Keratinocyte (primary cell): ENCODE results near the gene MED25.

ENCODE experiments used
- EZH2 ChIP-seq: IDR thresholded peaks from one replicate; pipeline ENCODE4 v1.6.1; 2012; ENCODE audit warnings: inconsistent platforms, mild to moderate bottlenecking, low read length, moderate library complexity
- TF ChIP-seq, protein P1 (sequence below), 3 experiments: IDR thresholded peaks in 1 of 3; conservative IDR thresholded peaks in 1 of 3; optimal IDR thresholded peaks in 1 of 3; 2 replicates in 2 of 3; 3 replicates in 1 of 3; pipeline versions ENCODE3 to v1.5.1; 2011; ENCODE audit warnings: low read length in 3 of 3, mild to moderate bottlenecking in 3 of 3, moderate library complexity in 2 of 3, control low read depth in 1 of 3, inconsistent platforms in 1 of 3; ENCODE audit not compliant: insufficient read depth in 2 of 3; ENCODE audit errors: extremely low read depth in 1 of 3

DNA sequence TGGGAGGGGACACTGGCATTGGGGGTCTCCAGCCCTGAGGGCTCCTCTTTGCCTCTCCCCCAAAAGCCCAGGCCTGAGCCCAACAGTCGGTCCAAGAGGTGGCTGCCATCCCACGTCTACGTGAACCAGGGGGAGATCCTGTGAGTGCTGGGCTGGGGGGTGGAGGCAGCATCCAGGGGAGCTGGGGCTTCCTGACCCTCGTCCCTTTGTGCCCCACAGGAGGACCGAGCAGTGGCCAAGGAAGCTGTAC, 39.7 kb downstream of the MED25 start:
- TF ChIP-seq, protein P1, sequence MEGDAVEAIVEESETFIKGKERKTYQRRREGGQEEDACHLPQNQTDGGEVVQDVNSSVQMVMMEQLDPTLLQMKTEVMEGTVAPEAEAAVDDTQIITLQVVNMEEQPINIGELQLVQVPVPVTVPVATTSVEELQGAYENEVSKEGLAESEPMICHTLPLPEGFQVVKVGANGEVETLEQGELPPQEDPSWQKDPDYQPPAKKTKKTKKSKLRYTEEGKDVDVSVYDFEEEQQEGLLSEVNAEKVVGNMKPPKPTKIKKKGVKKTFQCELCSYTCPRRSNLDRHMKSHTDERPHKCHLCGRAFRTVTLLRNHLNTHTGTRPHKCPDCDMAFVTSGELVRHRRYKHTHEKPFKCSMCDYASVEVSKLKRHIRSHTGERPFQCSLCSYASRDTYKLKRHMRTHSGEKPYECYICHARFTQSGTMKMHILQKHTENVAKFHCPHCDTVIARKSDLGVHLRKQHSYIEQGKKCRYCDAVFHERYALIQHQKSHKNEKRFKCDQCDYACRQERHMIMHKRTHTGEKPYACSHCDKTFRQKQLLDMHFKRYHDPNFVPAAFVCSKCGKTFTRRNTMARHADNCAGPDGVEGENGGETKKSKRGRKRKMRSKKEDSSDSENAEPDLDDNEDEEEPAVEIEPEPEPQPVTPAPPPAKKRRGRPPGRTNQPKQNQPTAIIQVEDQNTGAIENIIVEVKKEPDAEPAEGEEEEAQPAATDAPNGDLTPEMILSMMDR (optimal IDR thresholded peaks at IDR 0.05 in 1 of 3, IDR thresholded peaks at IDR 0.05 in 1 of 3, conservative IDR thresholded peaks at IDR 0.05 in 1 of 3; ENCODE audit: extremely low read depth in 1 of 3, insufficient read depth in 2 of 3, low read length in 3 of 3) = no peak
- no peak for TF ChIP-seq EZH2
